OCI-LY1 (cell line): ENCODE measurements around the gene CD209.
A peak's percentile ranks its signal among the peaks of the same experiment; 100 is the strongest.

ENCODE experiments used
- H2AFZ ChIP-seq: fragments of 200-600 bp; sonication (generic), shearing (Covaris generic); 2 replicates; pipeline ENCODE4 v1.6.0; 2014; ENCODE audit warnings: antibody characterized with exemption, mild to moderate bottlenecking, low read length
- H3F3A ChIP-seq: fragments of 200-600 bp; sonication (generic), shearing (Covaris generic); 2 replicates; pipeline ENCODE4 v1.6.0; 2014; ENCODE audit warnings: mild to moderate bottlenecking, antibody characterized with exemption, low read length, moderate library complexity; ENCODE audit not compliant: insufficient read depth
- H3K27ac ChIP-seq: fragments of 200-600 bp; sonication (generic); 2 replicates; pipeline ENCODE4 v1.5.1; 2014; ENCODE audit warnings: low read length, mixed run types, mild to moderate bottlenecking, low read depth; ENCODE audit not compliant: poor library complexity, severe bottlenecking
- H3K27me3 ChIP-seq: fragments of 200-600 bp; sonication (generic); 2 replicates; pipeline ENCODE4 v1.6.0; 2014; ENCODE audit warnings: antibody characterized with exemption, mild to moderate bottlenecking, low read length, moderate library complexity; ENCODE audit not compliant: insufficient read depth
- H3K36me3 ChIP-seq: fragments of 200-600 bp; sonication (generic); 2 replicates; pipeline ENCODE4 v1.6.1; 2014; ENCODE audit warnings: mild to moderate bottlenecking, antibody characterized with exemption, low read length, moderate library complexity, mixed read lengths; ENCODE audit not compliant: insufficient read depth
- H3K4me1 ChIP-seq: fragments of 200-600 bp; sonication (generic); 2 replicates; pipeline ENCODE4 v1.5.1; 2014; ENCODE audit warnings: mild to moderate bottlenecking, low read length, moderate library complexity; ENCODE audit not compliant: insufficient read depth, severe bottlenecking
- H3K4me2 ChIP-seq: fragments of 200-600 bp; sonication (generic), shearing (Covaris generic); 2 replicates; pipeline ENCODE4 v1.6.1; 2014; ENCODE audit warnings: low read length
- H3K4me3 ChIP-seq: fragments of 200-600 bp; sonication (generic); 2 replicates; pipeline ENCODE4 v1.5.1; 2014; ENCODE audit warnings: low read length, low read depth, mild to moderate bottlenecking, mixed read lengths; ENCODE audit not compliant: poor library complexity, severe bottlenecking
- H3K79me2 ChIP-seq: fragments of 200-600 bp; shearing (Covaris generic); 2 replicates; pipeline ENCODE4 v1.6.1; 2016; ENCODE audit warnings: mixed run types, low read length, mixed read lengths; ENCODE audit not compliant: insufficient read depth
- H3K9ac ChIP-seq: fragments of 200-600 bp; sonication (generic), shearing (Covaris generic); 2 replicates; pipeline ENCODE4 v1.6.1; 2014; ENCODE audit warnings: mild to moderate bottlenecking, low read length, mixed read lengths
- H3K9me2 ChIP-seq: fragments of 200-600 bp; sonication (generic), shearing (Covaris generic); 2 replicates; pipeline ENCODE4 v1.6.1; 2014; ENCODE audit warnings: low read depth, mild to moderate bottlenecking, low read length, mixed read lengths
- H3K9me3 ChIP-seq: fragments of 200-600 bp; shearing (Covaris generic); 2 replicates; pipeline ENCODE4 v1.6.1; 2014; ENCODE audit warnings: low read length, mixed read lengths
- H4K20me1 ChIP-seq: fragments of 200-600 bp; sonication (generic), shearing (Covaris generic); 2 replicates; pipeline ENCODE4 v1.6.0; 2016; ENCODE audit warnings: mild to moderate bottlenecking, low read length; ENCODE audit not compliant: insufficient read depth
- EZH2 ChIP-seq: fragments of 200-600 bp; sonication (generic), shearing (Covaris generic); IDR thresholded peaks from 2 replicates; pipeline ENCODE4 v1.8.0; 2017; ENCODE audit warnings: borderline replicate concordance, mixed run types, mild to moderate bottlenecking, antibody characterized with exemption, low read length, moderate library complexity, mixed read lengths
- TF ChIP-seq, protein P1 (sequence below): fragments of 200-600 bp; sonication (generic), shearing (Covaris generic); IDR thresholded peaks from 2 replicates; pipeline ENCODE4 v1.5.1; 2017; ENCODE audit warnings: mild to moderate bottlenecking, antibody characterized with exemption, low read length, moderate library complexity, mixed read lengths

Gene CD209

GRCh38 chr19:7756258-7756657, 8.9 kb upstream of the CD209 start:
- TF ChIP-seq, protein P1, sequence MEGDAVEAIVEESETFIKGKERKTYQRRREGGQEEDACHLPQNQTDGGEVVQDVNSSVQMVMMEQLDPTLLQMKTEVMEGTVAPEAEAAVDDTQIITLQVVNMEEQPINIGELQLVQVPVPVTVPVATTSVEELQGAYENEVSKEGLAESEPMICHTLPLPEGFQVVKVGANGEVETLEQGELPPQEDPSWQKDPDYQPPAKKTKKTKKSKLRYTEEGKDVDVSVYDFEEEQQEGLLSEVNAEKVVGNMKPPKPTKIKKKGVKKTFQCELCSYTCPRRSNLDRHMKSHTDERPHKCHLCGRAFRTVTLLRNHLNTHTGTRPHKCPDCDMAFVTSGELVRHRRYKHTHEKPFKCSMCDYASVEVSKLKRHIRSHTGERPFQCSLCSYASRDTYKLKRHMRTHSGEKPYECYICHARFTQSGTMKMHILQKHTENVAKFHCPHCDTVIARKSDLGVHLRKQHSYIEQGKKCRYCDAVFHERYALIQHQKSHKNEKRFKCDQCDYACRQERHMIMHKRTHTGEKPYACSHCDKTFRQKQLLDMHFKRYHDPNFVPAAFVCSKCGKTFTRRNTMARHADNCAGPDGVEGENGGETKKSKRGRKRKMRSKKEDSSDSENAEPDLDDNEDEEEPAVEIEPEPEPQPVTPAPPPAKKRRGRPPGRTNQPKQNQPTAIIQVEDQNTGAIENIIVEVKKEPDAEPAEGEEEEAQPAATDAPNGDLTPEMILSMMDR = no peak
- no peak for TF ChIP-seq EZH2

DNA sequence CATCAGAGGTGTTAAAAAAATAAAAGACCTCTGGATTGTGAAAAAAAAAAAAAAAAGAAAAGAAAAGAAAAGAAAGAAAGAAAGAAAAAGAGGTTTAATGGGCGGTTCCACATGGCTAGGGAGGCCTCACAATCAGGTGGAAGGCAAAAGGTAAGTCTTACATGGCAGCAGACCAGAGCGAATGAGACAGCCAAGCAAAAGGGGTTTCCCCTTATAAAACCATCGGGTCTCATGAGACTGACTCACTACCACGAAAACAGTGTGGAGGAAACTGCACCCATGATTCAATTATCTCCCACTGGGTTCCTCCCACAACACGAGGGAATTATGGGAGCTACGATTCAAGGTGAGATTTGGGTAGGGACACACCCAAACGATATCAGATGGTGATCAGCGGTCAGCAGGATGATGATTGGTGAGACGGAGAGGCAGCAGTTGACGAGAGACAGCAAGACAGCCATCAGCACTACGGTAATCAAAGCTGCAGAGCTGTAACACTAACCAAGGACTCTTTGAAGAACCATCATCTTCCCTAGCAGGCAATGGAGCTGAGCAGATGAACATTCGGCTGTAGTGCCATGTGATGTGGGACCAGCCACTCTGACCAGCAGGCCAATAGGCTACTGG, 3.9 kb upstream of the CD209 start:
- Histone ChIP-seq H3K9ac (no peak overlapping the region), H3K36me3 (no peaks in the 10 kb centered on the region), H3F3A (no peaks in the 10 kb centered on the region), H3K27ac (no peak overlapping the region), H3K4me1 (no peaks in the 10 kb centered on the region), H3K4me3 (no peak overlapping the region), H3K79me2 (no peaks in the 10 kb centered on the region), H3K4me2 (no peak overlapping the region), H3K9me2 (no peaks in the 10 kb centered on the region), H4K20me1 (no peaks in the 10 kb centered on the region), H3K9me3 (peaks cover 6% of the 10 kb centered on the region; the same call in 1 of the 2 replicates), H2AFZ (no peak overlapping the region), H3K27me3 (no peaks in the 10 kb centered on the region)
- TF ChIP-seq, protein P1 = no peak
- no peak for TF ChIP-seq EZH2

More at GRCh38 chr19:7756258-7756657, 8.9 kb upstream of the CD209 start:
- no peak overlapping the region for H3K9ac ChIP-seq
- H3K4me3 ChIP-seq = no peak overlapping the region
- no peaks in the 10 kb centered on the region for H3K9me2 ChIP-seq
- no peak overlapping the region for H2AFZ ChIP-seq
- H3K36me3 ChIP-seq = no peaks in the 10 kb centered on the region
- no peaks in the 10 kb centered on the region for H3K79me2 ChIP-seq
- no peaks in the 10 kb centered on the region for H3F3A ChIP-seq
- no peak overlapping the region for H3K4me2 ChIP-seq
- H3K9me3 ChIP-seq = peaks cover 20% of the 10 kb centered on the region; the same call in 1 of the 2 replicates
- H4K20me1 ChIP-seq = no peaks in the 10 kb centered on the region
- H3K4me1 ChIP-seq = no peaks in the 10 kb centered on the region
- no peaks in the 10 kb centered on the region for H3K27me3 ChIP-seq
- H3K27ac ChIP-seq = no peak overlapping the region

DNA sequence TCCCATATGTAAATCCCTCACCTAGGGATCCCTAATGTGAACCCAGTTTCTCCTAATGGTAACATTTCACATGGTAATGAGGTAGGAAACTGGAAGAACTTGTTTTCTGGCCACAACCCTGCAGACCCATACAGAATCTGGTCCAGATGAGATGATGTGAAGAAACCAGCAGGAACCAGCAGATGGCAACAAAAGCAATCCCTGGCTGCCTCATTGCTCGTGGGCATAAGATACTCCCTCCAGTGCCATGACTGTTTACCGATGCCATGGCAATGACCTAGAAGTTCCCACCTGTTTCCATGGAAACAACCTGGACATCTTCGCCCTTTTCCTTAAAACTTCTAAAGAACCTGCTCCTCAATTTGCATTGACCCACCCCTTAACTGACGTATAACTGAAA, 1.4 kb upstream of the CD209 start:
- no peaks in the 10 kb centered on the region for H3K4me1 ChIP-seq
- H3K9me2 ChIP-seq = no peaks in the 10 kb centered on the region
- H3K27ac ChIP-seq = no peak overlapping the region
- no peak overlapping the region for H2AFZ ChIP-seq
- TF ChIP-seq EZH2 = no peak
- TF ChIP-seq, protein P1 = peak; percentile 13; the same call in 1 of the 2 replicates
- H3K9ac ChIP-seq = no peak overlapping the region
- H3K79me2 ChIP-seq = no peaks in the 10 kb centered on the region
- H4K20me1 ChIP-seq = no peaks in the 10 kb centered on the region
- no peaks in the 10 kb centered on the region for H3K27me3 ChIP-seq
- no peaks in the 10 kb centered on the region for H3K36me3 ChIP-seq
- no peak overlapping the region for H3K4me3 ChIP-seq
- H3F3A ChIP-seq = no peaks in the 10 kb centered on the region
- H3K9me3 ChIP-seq = 0 out of 2 replicates have a peak, but pooled peaks cover 2% of the 10 kb centered on the region
- H3K4me2 ChIP-seq = no peak overlapping the region
